HEK293T (cell line): ENCODE results near the gene CKS1B.

Source experiments
- CTBP1 ChIP-seq: fragments of 450-650 bp; IDR thresholded peaks from 2 replicates; pipeline ENCODE4 v1.6.1; 2016; ENCODE audit warnings: borderline replicate concordance
- FOXM1 ChIP-seq: fragments of 450-650 bp; IDR thresholded peaks from 2 replicates; pipeline ENCODE4 v1.6.1; 2017; ENCODE audit warnings: mild to moderate bottlenecking, borderline replicate concordance
- NFRKB ChIP-seq: fragments of 450-650 bp; IDR thresholded peaks from 2 replicates; pipeline ENCODE4 v1.6.1; 2016; ENCODE audit warnings: mild to moderate bottlenecking, moderate library complexity
- TARDBP ChIP-seq: fragments of 450-650 bp; IDR thresholded peaks from 2 replicates; pipeline ENCODE4 v1.6.1; 2016

DNA sequence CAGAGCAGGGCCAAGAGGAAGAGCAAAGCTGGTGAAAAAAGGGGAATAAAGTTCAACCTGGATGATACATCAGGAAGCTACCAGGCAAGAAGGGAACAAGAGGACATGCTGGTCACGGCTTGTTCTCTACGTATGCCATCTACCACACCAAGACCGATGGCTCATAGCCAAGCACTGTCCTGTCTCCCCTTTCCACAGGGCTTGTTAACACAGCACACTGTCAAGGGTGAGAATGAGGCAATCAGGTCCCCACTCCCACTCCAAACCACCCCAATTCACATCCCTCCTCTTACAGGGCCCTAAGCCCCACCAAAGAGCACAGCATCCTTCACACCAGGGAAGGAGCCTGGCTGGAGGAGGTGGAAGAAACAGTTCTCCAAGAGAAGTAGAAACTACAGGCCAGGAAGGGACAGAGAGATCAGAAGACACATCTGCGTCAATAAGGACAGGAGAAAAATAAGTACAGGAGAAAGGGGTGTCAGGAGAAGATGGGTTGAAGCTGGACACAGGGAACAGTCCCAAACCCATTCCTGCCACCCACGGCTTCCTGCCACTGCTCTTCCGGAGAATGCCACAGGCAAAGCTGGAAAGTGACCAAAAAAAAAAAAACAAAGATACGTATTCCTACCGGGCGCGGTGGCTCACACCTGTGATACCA is 3.0 kb upstream of the CKS1B start:
- TF ChIP-seq NFRKB, result no peak
- TF ChIP-seq TARDBP, result no peak
- TF ChIP-seq FOXM1, result no peak
- TF ChIP-seq CTBP1, result no peak
